ENCODE data around the gene TRAK2. TPM values are rescaled to one million over a fixed set of nuclear protein-coding genes. Genes with fewer than 3 reads are reported as not detected.

TRAK2 gene
- total and polyA plus RNA-seq, 2 of the 8 experiments (the other 6 are each of a cell fraction or from before 2014, with no cell fraction given) = 4.5 to 15.7 TPM

GRCh38 chr2:201496785-201497184 is 45.5 kb upstream of the TRAK2 start:
- Histone ChIP-seq H3K9me3 (ENCODE audit: insufficient read depth in 2 of 2, low read depth in 1 of 2, low read length in 1 of 2) (no peaks in the 10 kb centered on the region), H3K4ac (replicated peaks; ENCODE audit: insufficient read length, low read depth, low read length) (no peak overlapping the region), H2BK5ac (ENCODE audit: low read depth, low read length) (no peak overlapping the region), H3K23ac (ENCODE audit: insufficient read length) (no peak overlapping the region), H3K79me2 (ENCODE audit: control insufficient read depth in 1 of 2, insufficient read depth in 2 of 2, low read length in 2 of 2) (no peaks in the 10 kb centered on the region), H4K91ac (replicated peaks; ENCODE audit: insufficient read length, low read length) (no peak overlapping the region), H2AFZ (ENCODE audit: low read length) (no peak overlapping the region), H3K4me2 (ENCODE audit: insufficient read depth in 1 of 2, low read depth in 2 of 2, low read length in 2 of 2) (no peak overlapping the region), H2BK20ac (ENCODE audit: low read length) (no peak overlapping the region), H3K4me3 (ENCODE audit: extremely low read depth in 1 of 4, insufficient read depth in 2 of 4, low read depth in 3 of 4, low read length in 4 of 4) (no peak overlapping the region), H3K79me1 (ENCODE audit: low read depth, low read length) (no peaks in the 10 kb centered on the region), H3K18ac (ENCODE audit: extremely low read depth, low read length) (no peak overlapping the region), H3K14ac (ENCODE audit: insufficient read length) (no peak overlapping the region), H2BK120ac (replicated peaks; ENCODE audit: low read depth, low read length) (no peak overlapping the region), H3K4me1 (replicated peaks in 1 of 4; ENCODE audit: control insufficient read depth in 3 of 4, insufficient read depth in 4 of 4, low read length in 3 of 4) (no peaks in the 10 kb centered on the region), H4K8ac (ENCODE audit: extremely low read depth, insufficient read depth, low read length) (no peak overlapping the region), H3K9ac (replicated peaks in 1 of 4; ENCODE audit: extremely low read depth in 1 of 4, low read depth in 3 of 4, low read length in 3 of 4) (no peak overlapping the region), H2AK5ac (ENCODE audit: low read depth, low read length) (no peak overlapping the region), H2BK12ac (ENCODE audit: low read depth, low read length) (no peak overlapping the region), H3K23me2 (ENCODE audit: low read depth, low read length) (no peaks in the 10 kb centered on the region), H3K27me3 (replicated peaks in 1 of 4; ENCODE audit: control insufficient read depth in 3 of 4, extremely low read depth in 1 of 4, insufficient read depth in 3 of 4, low read length in 3 of 4) (no peaks in the 10 kb centered on the region), H3K27ac (ENCODE audit: low read depth, low read length) (no peak overlapping the region), H4K20me1 (replicated peaks in 1 of 2; ENCODE audit: control insufficient read depth in 1 of 2, insufficient read depth in 2 of 2, low read length in 2 of 2) (peaks cover 0 to 1% of the 10 kb centered on the region in 2 experiments), H3K56ac (replicated peaks; ENCODE audit: insufficient read length, low read depth, low read length) (no peak overlapping the region), H2BK15ac (ENCODE audit: low read length) (no peak overlapping the region), H3K36me3 (ENCODE audit: control insufficient read depth in 2 of 4, insufficient read depth in 4 of 4, low read length in 3 of 4) (no peaks in the 10 kb centered on the region), H4K5ac (ENCODE audit: insufficient read length, low read depth, low read length) (no peak overlapping the region)
- DNase-seq (ENCODE audit: low read depth in 1 of 2, low spot score in 2 of 2) = no peak
- POLR2A ChIA-PET (ENCODE audit: partially characterized antibody) = no interaction called here
- CTCF ChIA-PET (ENCODE audit: partially characterized antibody) = no interaction called here
- no peak for TF ChIP-seq CREB1 (IDR thresholded peaks at IDR 0.05)
- no peak for TF ChIP-seq USF2 (IDR thresholded peaks at IDR 0.05; ENCODE audit: low read length)
- TF ChIP-seq EP300 (IDR thresholded peaks at IDR 0.05; ENCODE audit: borderline replicate concordance in 1 of 2, low read depth in 2 of 2, low read length in 2 of 2) = no peak
- TF ChIP-seq RBBP5 (IDR thresholded peaks at IDR 0.05; ENCODE audit: borderline replicate concordance, low read depth, low read length) = no peak
- no peak for TF ChIP-seq SRF (IDR thresholded peaks at IDR 0.05; ENCODE audit: low read depth, low read length)
- no peak for TF ChIP-seq ATF2 (IDR thresholded peaks at IDR 0.05; ENCODE audit: low read length)
- TF ChIP-seq FOSL1 (IDR thresholded peaks at IDR 0.05; ENCODE audit: insufficient read depth, low read depth, low read length) = no peak
- TF ChIP-seq YY1 (IDR thresholded peaks at IDR 0.05; ENCODE audit: low read depth, low read length) = no peak
- no peak for TF ChIP-seq SP2 (IDR thresholded peaks at IDR 0.05; ENCODE audit: low read length)
- TF ChIP-seq RNF2 (IDR thresholded peaks at IDR 0.05; ENCODE audit: borderline replicate concordance, low read depth, low read length, missing control alignments, poor library complexity, severe bottlenecking) = no peak
- no peak for FAIRE-seq
- 96% methylated on average over 1 of the region's 1 CpG; no CpG with 5 or more reads in 1 of the 2 experiments for WGBS, 2 experiments (ENCODE audit: extremely low coverage in 1 of 2, insufficient coverage in 1 of 2, insufficient read length in 1 of 2, insufficient replicate concordance in 2 of 2, low coverage in 1 of 2, low lambda C conversion rate in 2 of 2, missing lambda C conversion rate in 1 of 2)

Measured in H1 (cell line).